CD8-positive, alpha-beta memory T cell (primary cell): ENCODE measurements around the gene VAMP5. TPM values are rescaled to one million over a fixed set of nuclear protein-coding genes. Genes with fewer than 3 reads are reported as not detected.

Experiments
- CTCF ChIA-PET: fragments of 350-600 bp; sonication (Branson Sonifier 250); formaldehyde crosslinking; loops from one replicate; lab custom pipeline; 2021; ENCODE audit warnings: antibody characterized with exemption; lab: Charles Lee
- POLR2A ChIA-PET: fragments of 350-600 bp; sonication (Branson Sonifier 250); formaldehyde crosslinking; loops from one replicate; lab custom pipeline; 2021; ENCODE audit warnings: antibody characterized with exemption; lab: Charles Lee
- DNase-seq, 5 donors: peaks; one replicate each; pipeline versions ENCODE4 v3.0.0 to v3.0.0-alpha.2; 2020 to 2022; ENCODE audit warnings: mixed read lengths in 1 of 5
- H3K27ac ChIP-seq: one replicate; pipeline ENCODE4 v1.7.0; 2013; ENCODE audit warnings: low read depth, mild to moderate bottlenecking, low read length, moderate library complexity
- H3K27me3 ChIP-seq: 2 replicates; pipeline ENCODE4 v1.7.0; 2013; ENCODE audit warnings: low read length, mild to moderate bottlenecking; ENCODE audit not compliant: insufficient read depth, poor library complexity, severe bottlenecking
- H3K36me3 ChIP-seq: 2 replicates; pipeline ENCODE4 v1.7.0; 2013; ENCODE audit warnings: mild to moderate bottlenecking, low read length, moderate library complexity; ENCODE audit not compliant: insufficient read depth
- H3K4me1 ChIP-seq: 2 replicates; pipeline ENCODE4 v1.7.0; 2013; ENCODE audit warnings: mild to moderate bottlenecking, low read length, moderate library complexity; ENCODE audit not compliant: insufficient read depth
- H3K4me3 ChIP-seq: 2 replicates; pipeline ENCODE4 v1.7.0; 2013; ENCODE audit warnings: mild to moderate bottlenecking, low read length
- H3K9me3 ChIP-seq: 2 replicates; pipeline ENCODE4 v1.7.0; 2013; ENCODE audit warnings: mild to moderate bottlenecking, low read length
- H3K27ac Mint-ChIP-seq, 8 donors: one replicate each; pipeline ENCODE4 v1.8.0; 2020 to 2021; ENCODE audit warnings: mixed read lengths in 8 of 8, mild to moderate bottlenecking in 6 of 8, inconsistent platforms in 3 of 8, moderate library complexity in 3 of 8
- H3K27me3 Mint-ChIP-seq, 2 donors: one replicate each; pipeline ENCODE4 v1.8.0; 2020 to 2021; ENCODE audit warnings: mixed read lengths in 2 of 2, mild to moderate bottlenecking in 1 of 2, moderate library complexity in 1 of 2
- H3K36me3 Mint-ChIP-seq, 3 donors: one replicate each; pipeline ENCODE4 v1.8.0; 2020 to 2021; ENCODE audit warnings: mixed read lengths in 3 of 3, inconsistent platforms in 1 of 3, mild to moderate bottlenecking in 1 of 3
- H3K4me1 Mint-ChIP-seq, 3 donors: one replicate each; pipeline ENCODE4 v1.8.0; 2020 to 2021; ENCODE audit warnings: mixed read lengths in 3 of 3, inconsistent platforms in 1 of 3, mild to moderate bottlenecking in 1 of 3
- H3K4me3 Mint-ChIP-seq, 7 donors: one replicate each; pipeline ENCODE4 v1.8.0; 2020 to 2021; ENCODE audit warnings: mixed read lengths in 7 of 7, mild to moderate bottlenecking in 6 of 7, moderate library complexity in 4 of 7, inconsistent platforms in 2 of 7
- H3K9me3 Mint-ChIP-seq, 5 donors: one replicate each; pipeline ENCODE4 v1.8.0; 2020 to 2022; ENCODE audit warnings: mixed read lengths in 5 of 5, mild to moderate bottlenecking in 3 of 5, moderate library complexity in 2 of 5, inconsistent platforms in 1 of 5
- polyA plus RNA-seq: library from polyadenylated mRNA; unstranded; fragments of 300-500 nt; fragmentation: Illumina TruSeq; gene quantifications from one replicate; pipeline ENCODE4 v1.2.3, GENCODE V29; 2021
- total RNA-seq, 2 experiments: library from RNA; stranded (reverse); gene quantifications; one replicate each; pipeline ENCODE4 v1.2.3, GENCODE V29; 2021

Gene VAMP5
- total and polyA plus RNA-seq, 3 experiments from 2014 or later, result 26.4 to 151 (median 28.0) TPM

DNA sequence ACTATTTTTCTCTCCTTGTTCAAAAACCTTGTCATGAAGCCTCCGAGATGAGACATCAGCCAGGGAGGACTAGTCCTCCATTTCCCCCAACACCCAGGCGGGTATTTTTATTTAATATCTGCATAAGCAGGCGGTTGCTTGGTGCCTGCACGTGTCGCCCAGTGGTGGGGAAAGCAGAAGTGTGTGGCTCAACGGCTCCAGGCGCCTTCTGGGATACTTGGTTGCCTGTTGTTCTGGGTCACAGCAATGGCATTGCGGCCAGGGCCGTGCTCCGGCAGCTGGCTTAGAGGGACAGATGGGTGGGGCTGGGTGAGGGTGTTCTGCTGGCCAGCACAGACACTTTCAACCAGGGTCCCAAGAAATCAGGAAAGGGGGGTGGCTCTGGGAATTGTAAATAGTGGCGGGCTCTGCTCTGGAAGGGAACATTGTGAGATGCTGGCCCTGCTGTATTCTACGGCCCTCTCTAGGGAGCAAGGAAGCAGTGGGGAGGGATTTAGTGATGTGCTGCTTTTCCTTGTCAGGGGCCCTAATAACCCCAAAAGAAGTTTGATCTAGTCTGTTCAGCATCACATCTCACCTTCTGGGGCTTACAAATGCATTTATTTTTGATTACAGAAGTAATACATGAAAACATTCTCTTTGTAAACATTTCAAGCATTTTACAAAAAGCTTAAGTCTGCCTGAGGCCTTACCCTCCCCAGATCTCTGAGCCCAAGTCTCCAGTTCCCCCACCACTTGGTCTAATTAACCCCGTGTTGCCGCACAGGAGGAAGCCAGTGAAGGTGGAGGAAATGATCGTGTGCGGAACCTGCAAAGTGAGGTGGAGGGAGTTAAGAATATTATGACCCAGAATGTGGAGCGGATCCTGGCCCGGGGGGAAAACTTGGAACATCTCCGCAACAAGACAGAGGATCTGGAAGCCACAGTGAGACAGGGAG, 5.7 kb upstream of the VAMP5 start:
- no peaks in the 10 kb centered on the region for H3K9me3 ChIP-seq
- Mint-ChIP-seq H3K4me1 (peaks cover 37 to 50% (median 41%) of the 10 kb centered on the region in 3 donors), H3K9me3 (no peaks in the 10 kb centered on the region), H3K36me3 (peaks cover 6 to 45% (median 6%) of the 10 kb centered on the region in 3 donors), H3K27me3 (no peaks in the 10 kb centered on the region), H3K27ac (peak overlapping the region; percentile 84 to 99 (median 94)), H3K4me3 (peak overlapping the region; percentile 86 to 98 (median 97))
- peaks cover 4% of the 10 kb centered on the region for H3K36me3 ChIP-seq
- H3K4me3 ChIP-seq, result peak overlapping the region; percentile 78
- ChIA-PET POLR2A (interaction anchor here (0.9 to 1.8 kb wide), 2 partner anchors 11 to 17 kb away, joined by 3 to 5 read pairs; partner anchors contain the start of gene RNF181), CTCF (interaction anchor here (1.7 to 2.4 kb wide), 3 partner anchors 24 to 159 kb away, joined by 5 to 7 read pairs (median 5); partner anchors contain the start of genes SH2D6 and TMEM150A)
- peak in 1 of 5 donors; percentile 20 for DNase-seq
- H3K4me1 ChIP-seq, result peaks cover 42% of the 10 kb centered on the region
- H3K27me3 ChIP-seq, result no peaks in the 10 kb centered on the region
- H3K27ac ChIP-seq, result peak overlapping the region; percentile 73

DNA sequence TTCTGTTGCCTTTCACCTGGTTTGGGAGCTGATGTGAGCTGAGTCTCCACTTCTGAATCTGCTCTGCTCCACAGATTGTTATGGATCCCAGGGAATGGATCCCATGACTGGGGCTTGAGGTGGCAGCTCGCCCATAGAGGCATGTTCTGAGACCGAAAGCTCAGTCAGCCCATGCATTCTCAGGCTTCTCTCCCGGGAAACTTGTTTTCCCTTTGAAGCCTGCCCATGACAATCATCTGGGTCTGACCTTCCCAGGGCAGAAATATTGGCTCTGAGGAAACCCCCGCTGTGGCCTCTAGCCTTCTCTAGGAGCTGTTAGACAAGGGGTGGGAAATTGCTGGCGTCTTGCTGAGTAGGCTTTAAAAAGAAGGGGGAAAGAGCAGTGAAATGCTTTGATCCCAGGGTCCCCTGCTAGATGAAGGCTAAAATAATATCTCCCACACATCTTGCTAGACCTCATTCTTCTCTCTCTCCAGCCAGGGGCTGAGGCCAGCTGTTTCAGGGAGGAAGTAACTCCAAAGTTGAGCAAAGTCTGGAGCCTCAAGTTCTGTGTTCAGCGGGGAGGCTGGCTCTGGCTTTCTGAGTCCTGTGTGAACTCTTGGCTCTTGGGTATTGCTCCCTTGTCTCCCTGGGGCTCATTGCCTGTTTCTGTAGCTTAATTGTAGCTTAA, 4.8 kb upstream of the VAMP5 start:
- ChIA-PET CTCF (interaction anchor here (2.4 kb wide), 1 partner anchor 160 kb away, joined by 7 read pairs; the partner anchor contains the start of gene SH2D6), POLR2A (interaction anchor here (0.7 kb wide), 1 partner anchor 224 kb away, joined by 3 read pairs; no protein-coding TSS in a partner anchor)
- H3K4me3 ChIP-seq, result peak overlapping the region; percentile 78
- no peaks in the 10 kb centered on the region for H3K27me3 ChIP-seq
- H3K27ac ChIP-seq, result peak overlapping the region; percentile 73
- H3K4me1 Mint-ChIP-seq, result peaks cover 42 to 57% (median 46%) of the 10 kb centered on the region in 3 donors
- peaks cover 45% of the 10 kb centered on the region for H3K4me1 ChIP-seq
- peak overlapping the region; percentile 20 to 94 (median 68) for H3K27ac Mint-ChIP-seq
- H3K36me3 Mint-ChIP-seq, result peaks cover 6 to 50% (median 6%) of the 10 kb centered on the region in 3 donors
- H3K36me3 ChIP-seq, result peaks cover 4% of the 10 kb centered on the region
- H3K9me3 ChIP-seq, result no peaks in the 10 kb centered on the region
- H3K9me3 Mint-ChIP-seq, result no peaks in the 10 kb centered on the region
- peak overlapping the region; percentile 86 to 98 (median 97) for H3K4me3 Mint-ChIP-seq
- no peaks in the 10 kb centered on the region for H3K27me3 Mint-ChIP-seq
- no peak for DNase-seq

DNA sequence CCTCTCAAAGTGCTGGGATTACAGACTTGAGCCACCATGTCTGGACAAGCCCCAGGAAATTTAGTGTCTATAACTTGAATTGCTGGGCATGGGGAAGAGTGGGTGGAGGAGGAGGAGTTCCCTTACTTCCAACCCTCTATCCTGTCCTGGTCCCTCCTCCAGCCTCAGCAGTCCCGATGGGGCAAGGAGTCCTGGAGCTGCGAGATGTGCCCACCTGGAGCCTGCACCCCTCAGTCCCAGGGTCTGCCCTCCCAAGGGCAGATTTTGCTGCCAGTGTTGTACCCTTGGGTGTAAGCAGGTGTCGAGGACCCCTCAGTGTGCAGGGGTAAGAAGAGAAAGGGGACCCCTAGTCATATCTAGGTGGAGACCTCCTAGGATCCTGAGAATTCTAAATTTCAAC, 4.0 kb upstream of the VAMP5 start:
- CTCF ChIA-PET, result no interaction called here
- H3K27ac ChIP-seq, result no peak overlapping the region
- H3K27ac Mint-ChIP-seq, result peak overlapping the region in 2 of 8 donors; percentile 63 to 72

DNA sequence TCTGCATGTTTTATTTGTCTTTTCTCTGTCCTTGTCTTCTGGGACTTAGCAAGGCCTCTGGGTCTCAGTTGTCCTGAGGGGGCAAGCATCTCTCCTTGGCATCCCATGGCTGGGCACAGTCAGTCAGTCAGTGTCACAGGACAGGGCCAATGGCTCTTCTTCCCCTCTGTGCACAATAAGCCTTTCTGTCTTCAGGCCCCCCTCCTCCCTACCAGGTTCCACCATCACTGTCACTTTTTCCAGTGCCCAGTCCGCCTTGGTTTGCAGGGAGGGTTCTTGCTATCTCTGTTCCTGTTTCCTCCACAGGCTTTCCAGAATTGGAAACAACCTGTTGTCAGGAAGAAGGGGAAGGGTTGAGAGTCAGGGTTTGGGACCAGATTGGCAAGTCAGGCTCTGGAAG, 1.7 kb upstream of the VAMP5 start:
- no peak for DNase-seq
- Mint-ChIP-seq H3K36me3 (peaks cover 6 to 50% (median 6%) of the 10 kb centered on the region in 3 donors), H3K9me3 (no peaks in the 10 kb centered on the region), H3K27ac (peak overlapping the region in 7 of 8 donors; percentile 3 to 90 (median 80)), H3K27me3 (peaks cover 0 to 1% of the 10 kb centered on the region in 2 donors), H3K4me3 (peak overlapping the region in 5 of 7 donors; percentile 26 to 98 (median 68)), H3K4me1 (peaks cover 55 to 71% (median 59%) of the 10 kb centered on the region in 3 donors)
- peaks cover 62% of the 10 kb centered on the region for H3K4me1 ChIP-seq
- H3K27ac ChIP-seq, result no peak overlapping the region
- CTCF ChIA-PET, result no interaction called here
- H3K36me3 ChIP-seq, result peaks cover 4% of the 10 kb centered on the region
- POLR2A ChIA-PET, result no interaction called here
- no peaks in the 10 kb centered on the region for H3K27me3 ChIP-seq
- H3K4me3 ChIP-seq, result no peak overlapping the region
- H3K9me3 ChIP-seq, result no peaks in the 10 kb centered on the region

More for the DNA sequence above, 4.0 kb upstream of the VAMP5 start:
- H3K36me3 ChIP-seq, result peaks cover 4% of the 10 kb centered on the region
- H3K4me3 ChIP-seq, result no peak overlapping the region
- H3K27me3 ChIP-seq, result no peaks in the 10 kb centered on the region
- peaks cover 51% of the 10 kb centered on the region for H3K4me1 ChIP-seq
- no peaks in the 10 kb centered on the region for H3K9me3 ChIP-seq
- peak overlapping the region; percentile 29 to 82 (median 37) for H3K4me3 Mint-ChIP-seq
- H3K36me3 Mint-ChIP-seq, result peaks cover 6 to 53% (median 6%) of the 10 kb centered on the region in 3 donors
- H3K27me3 Mint-ChIP-seq, result no peaks in the 10 kb centered on the region
- peaks cover 48 to 64% (median 51%) of the 10 kb centered on the region in 3 donors for H3K4me1 Mint-ChIP-seq
- no peaks in the 10 kb centered on the region for H3K9me3 Mint-ChIP-seq
- POLR2A ChIA-PET, result no interaction called here
- DNase-seq, result no peak

DNA sequence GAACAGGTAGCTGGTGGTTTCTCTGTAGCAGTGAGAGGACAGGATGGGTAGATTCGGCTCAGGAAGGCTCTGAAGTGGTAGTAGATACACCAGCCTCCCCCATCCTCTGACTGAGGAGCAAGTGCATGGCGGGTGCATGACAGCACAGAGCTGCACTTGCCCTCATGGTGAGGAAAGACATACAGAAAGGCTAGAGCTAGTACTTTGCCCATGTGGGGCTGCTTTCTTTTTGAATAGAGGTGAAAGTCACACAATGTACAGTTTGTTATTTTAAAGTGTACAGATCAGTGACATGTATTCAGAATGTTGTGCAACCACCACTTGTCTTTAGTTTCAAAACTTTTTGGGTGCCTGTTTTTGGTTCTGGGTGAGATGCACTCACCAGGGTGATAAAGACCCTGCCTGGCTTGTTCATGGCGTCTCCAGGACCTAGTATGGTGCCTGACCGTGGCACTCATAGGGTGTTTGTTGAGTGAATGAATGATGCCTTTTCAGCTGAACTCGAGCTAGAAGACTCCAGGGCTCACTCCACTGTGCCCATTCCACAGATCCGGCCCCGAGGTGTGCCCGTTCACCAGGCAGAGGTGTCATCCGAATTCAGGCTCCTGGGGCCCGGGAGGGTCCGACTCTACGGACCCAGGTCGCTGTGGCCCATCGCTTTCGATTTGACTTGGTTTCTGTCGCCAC, 421 bp upstream of the VAMP5 start:
- H3K36me3 ChIP-seq, result peaks cover 4% of the 10 kb centered on the region
- Mint-ChIP-seq H3K9me3 (no peaks in the 10 kb centered on the region), H3K36me3 (peaks cover 6 to 38% (median 6%) of the 10 kb centered on the region in 3 donors), H3K27me3 (peaks cover 0 to 1% of the 10 kb centered on the region in 2 donors), H3K27ac (peak overlapping the region; percentile 92 to 97 (median 95)), H3K4me1 (peaks cover 52 to 70% (median 53%) of the 10 kb centered on the region in 3 donors), H3K4me3 (peak overlapping the region; percentile 87 to 98 (median 91))
- POLR2A ChIA-PET, result interaction anchor here (0.7 to 2.3 kb wide), 3 partner anchors 12 to 45 kb away, joined by 4 to 8 read pairs (median 6); partner anchors contain the start of genes MAT2A and RNF181
- H3K27ac ChIP-seq, result peak overlapping the region; percentile 67
- DNase-seq, result peak in 3 of 5 donors; percentile 15 to 65 (median 39)
- no peaks in the 10 kb centered on the region for H3K9me3 ChIP-seq
- H3K27me3 ChIP-seq, result no peaks in the 10 kb centered on the region
- CTCF ChIA-PET, result interaction anchor here (0.9 to 1.0 kb wide), 3 partner anchors 11 to 54 kb away, joined by 3 read pairs; partner anchors contain the start of gene RNF181
- H3K4me1 ChIP-seq, result peaks cover 57% of the 10 kb centered on the region
- peak overlapping the region; percentile 78 for H3K4me3 ChIP-seq

DNA sequence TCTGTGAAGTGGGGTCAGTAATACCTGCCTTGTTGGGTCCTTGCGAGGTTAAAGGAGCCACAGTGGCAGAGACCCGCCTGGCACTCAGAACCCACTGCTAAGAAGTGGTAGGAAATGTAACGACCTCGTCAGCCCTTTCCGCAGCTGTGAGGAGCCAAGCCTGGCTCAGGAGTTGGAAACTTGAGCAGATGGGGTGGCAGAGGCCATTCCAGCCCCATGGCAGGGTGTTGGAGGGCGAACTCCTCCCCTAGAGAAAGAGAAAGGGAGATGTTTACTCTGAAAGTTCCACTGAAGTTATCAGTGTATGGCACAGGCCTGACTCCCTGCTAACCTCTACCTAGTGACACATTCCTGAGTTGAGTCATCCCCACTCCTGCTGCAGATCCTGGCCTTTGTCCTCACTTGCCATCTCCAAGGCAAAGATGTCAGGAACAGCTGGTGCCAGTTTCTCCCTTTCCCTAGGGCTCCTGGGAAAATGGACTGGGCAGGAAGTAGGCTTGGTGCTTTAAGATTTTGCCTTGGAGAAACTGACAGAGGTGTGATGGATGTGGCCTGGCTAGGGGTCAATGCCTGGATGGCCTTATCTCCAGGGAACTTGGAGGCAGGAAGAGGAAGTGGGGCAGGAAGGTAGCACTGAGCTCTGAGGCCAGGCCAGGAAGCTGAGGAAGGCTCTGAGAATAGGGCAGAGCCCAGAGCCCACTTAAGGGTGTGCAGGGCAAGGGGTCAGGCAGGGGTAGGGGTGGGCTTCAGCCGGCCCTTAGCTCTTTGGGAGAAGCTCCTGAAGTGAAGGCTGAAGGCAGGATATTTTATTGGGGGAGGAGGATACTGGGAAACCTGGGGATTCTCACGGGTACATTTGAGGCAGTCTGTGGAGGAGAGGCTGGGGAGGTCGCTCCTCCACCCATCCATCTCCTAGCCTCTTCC, 888 bp downstream of the VAMP5 start:
- Mint-ChIP-seq H3K27me3 (peaks cover 0 to 1% of the 10 kb centered on the region in 2 donors), H3K27ac (peak overlapping the region; percentile 87 to 95 (median 92)), H3K36me3 (peaks cover 6 to 32% (median 6%) of the 10 kb centered on the region in 3 donors), H3K4me3 (peak overlapping the region; percentile 87 to 98 (median 91)), H3K4me1 (peaks cover 43 to 60% (median 45%) of the 10 kb centered on the region in 3 donors), H3K9me3 (no peaks in the 10 kb centered on the region)
- peak overlapping the region; percentile 78 for H3K4me3 ChIP-seq
- peak in 1 of 5 donors; percentile 15 for DNase-seq
- H3K36me3 ChIP-seq, result peaks cover 4% of the 10 kb centered on the region
- ChIA-PET POLR2A (interaction anchor here (2.3 kb wide), 1 partner anchor 10 kb away, joined by 8 read pairs; the partner anchor contains the start of gene RNF181), CTCF (interaction anchor here (0.8 to 1.5 kb wide), 4 partner anchors 20 to 52 kb away, joined by 3 to 4 read pairs (median 4); partner anchors contain the start of gene USP39)
- H3K27me3 ChIP-seq, result no peaks in the 10 kb centered on the region
- H3K9me3 ChIP-seq, result no peaks in the 10 kb centered on the region
- H3K27ac ChIP-seq, result peak overlapping the region; percentile 38
- peaks cover 44% of the 10 kb centered on the region for H3K4me1 ChIP-seq
